HG03025 (cell line): Measurements from ENCODE around the gene SIRT5.

Experiments
- ATAC-seq: cut with Tn5 transposase; IDR thresholded peaks from one replicate; pipeline ENCODE4 v1.9.1; 2021; ENCODE audit warnings: mild to moderate bottlenecking, moderate library complexity; ENCODE audit not compliant: unreplicated experiment, low FRiP score

Gene SIRT5

DNA sequence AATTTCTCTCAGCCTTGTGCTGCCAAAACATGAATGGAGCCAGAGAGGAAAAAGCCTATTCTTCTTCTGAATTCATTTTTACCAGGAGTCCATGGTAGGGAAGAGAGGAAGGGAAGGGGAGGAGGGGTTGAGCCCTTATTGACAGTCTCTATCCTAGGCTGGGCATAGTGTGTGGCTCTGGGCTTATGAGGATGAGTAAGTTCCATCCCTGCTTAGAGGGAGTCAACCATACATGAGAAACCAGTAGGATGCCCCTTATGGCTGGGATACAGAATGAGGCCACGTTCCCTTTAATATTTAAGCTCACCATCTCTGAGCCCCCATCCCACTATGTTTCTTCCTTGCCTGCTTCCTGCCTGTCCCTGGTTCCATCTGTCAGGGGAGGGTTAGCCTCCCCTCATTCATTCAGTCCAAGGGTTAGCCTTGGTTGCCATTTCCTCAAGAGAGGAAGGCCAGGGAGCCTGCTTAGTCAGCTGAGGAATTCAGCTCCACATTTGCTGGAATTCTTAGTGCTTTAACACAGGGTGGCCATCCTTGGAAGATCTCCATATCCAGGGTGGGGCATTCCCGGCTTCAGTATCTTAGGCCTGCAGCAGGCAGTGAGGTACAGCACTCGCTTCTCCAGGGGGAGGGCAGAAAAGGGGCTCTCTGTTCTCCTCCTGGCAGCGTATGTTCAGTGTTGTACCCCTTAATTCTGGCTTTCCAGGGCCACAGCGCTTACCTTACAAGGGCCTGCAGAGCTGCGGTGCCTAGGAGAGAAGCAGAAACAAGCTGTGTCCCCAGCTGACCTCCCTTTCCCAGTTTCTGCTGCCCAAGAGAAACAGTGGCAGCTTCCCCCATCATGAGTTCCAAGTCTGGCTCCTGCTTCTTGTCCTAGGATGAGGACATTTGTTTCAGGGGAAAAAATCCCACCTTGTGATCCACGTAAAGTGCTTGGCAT is 12.5 kb downstream of the SIRT5 start:
- no peak for ATAC-seq

DNA sequence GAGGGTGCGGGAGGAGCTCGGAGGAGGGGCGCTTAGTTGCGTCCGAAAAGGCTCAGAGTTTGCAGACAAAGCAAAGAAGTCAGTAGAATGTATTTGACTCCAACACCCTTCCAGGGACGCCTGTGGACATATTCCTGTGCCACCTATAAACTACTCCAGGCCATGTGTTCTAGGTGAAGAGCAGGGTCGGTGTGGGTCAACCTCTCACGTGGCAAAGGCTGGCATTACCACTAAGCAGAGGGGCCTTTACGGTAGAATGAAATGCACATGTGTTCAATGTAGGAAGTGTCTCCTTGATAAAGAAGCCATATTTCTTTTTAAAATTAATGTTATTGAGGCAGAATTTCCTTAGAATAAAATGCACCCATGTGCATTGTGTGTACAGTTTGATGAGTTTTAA is 15.4 kb downstream of the SIRT5 start:
- ATAC-seq = no peak

DNA sequence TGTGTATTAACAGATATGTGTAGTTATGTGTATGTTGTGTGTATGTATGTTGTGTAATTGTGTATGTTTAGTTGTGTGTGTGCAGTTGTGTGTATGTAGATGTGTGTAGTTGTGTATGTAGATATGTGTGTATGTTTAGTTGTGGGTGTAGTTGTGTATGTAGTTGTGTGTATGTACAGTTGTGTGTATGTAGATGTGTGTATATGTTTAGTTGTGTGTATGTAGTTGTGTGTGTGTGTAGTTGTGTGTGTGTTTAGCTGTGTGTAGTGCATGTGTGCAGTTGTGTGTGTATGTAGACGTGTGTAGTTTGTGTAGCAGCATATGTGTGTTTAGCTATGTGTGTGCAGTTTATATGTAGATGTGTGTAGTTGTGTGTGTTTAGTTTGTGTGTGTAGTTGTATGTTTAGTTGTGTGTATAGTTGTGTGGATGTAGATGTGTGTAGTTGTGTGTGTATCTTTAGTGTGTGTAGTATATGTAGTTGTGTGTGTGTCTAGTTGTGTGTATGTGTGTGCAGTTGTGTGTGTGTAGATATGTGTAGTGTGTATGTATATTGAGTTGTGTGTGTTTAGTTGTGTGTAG is 16.3 kb downstream of the SIRT5 start:
- ATAC-seq = no peak

DNA sequence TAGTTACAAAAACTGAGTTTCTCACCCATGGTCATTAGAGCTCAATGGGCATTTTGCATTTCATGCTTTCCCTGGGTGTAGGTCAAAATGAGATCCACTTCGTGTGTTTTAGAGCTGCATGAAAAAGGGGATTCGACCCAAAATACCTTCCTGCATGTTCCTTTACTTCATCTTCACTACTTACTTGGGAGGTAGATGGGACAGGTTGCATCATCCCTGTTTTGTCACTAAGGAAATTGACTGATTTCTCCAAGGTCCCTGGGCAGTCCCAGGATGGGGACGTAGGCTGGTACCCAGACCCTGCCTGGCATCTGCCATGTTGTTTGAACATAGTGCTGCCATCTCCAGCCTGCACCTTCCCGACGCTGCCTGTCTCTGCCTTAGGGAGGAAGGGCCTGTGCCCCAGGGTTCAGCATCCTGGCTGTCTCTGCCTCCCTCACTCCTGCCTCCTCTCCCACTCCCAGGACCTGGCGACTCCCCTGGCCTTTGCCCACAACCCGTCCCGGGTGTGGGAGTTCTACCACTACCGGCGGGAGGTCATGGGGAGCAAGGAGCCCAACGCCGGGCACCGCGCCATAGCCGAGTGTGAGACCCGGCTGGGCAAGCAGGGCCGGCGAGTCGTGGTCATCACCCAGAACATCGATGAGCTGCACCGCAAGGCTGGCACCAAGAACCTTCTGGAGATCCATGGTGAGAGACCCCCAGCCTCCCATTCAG is 17.0 kb downstream of the SIRT5 start:
- no peak for ATAC-seq

DNA sequence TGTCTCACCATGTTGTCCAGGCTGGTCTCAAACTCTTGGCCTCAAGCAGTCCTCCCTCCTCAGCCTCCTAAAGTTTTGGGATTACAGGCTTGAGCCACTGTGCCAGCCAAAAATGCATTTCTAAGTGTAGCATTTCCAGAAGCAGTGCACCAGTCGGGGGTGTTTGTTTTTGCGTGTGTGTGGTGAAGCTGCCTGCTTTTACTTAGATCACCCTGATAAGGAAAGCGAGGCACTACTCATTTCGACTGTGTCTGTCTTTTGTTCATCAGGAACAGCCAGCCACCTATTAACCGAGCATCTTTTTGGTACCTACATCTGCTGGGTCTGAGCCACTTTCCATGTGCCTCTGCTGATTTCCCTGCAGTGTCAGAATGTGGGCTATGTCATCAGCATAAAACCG is 18.7 kb downstream of the SIRT5 start:
- ATAC-seq = no peak

DNA sequence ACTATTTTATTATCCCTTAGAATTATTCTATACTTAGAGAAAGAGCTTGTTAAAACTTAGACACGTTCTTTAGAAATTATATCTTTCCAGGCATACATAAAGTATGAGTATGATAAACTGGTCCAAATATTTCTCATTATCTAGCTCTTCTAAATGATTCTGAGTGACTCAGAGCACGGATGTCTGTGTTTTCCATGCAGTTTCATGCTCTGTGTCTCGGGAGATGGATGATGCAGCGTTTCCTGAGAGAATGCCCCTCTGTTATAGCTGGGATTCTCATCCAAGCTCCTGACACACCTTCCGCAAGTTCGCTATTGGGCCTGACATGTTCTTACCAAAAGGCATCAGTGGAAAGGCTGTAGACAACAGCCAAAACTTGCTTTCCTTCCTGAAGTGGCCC is 19.3 kb downstream of the SIRT5 start:
- no peak for ATAC-seq

DNA sequence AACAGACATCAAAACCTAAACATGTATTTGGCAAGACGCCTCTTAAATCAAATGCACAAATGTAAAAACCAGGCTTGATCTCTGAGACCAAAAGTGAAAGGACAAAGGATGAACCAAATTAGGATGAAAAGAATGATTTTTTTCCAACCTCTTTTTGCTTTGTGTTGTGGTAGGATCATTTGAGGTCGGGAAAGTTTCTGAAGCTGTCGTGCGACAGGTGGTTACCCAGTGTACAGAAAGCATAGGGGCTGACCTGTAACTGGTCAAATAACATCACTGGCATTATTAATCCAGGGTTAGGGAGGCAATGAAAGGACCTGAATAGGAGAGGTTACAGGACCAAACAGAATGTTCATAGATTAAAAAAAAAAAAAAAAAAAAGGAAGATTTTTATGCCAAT is 22.7 kb downstream of the SIRT5 start:
- ATAC-seq = no peak

DNA sequence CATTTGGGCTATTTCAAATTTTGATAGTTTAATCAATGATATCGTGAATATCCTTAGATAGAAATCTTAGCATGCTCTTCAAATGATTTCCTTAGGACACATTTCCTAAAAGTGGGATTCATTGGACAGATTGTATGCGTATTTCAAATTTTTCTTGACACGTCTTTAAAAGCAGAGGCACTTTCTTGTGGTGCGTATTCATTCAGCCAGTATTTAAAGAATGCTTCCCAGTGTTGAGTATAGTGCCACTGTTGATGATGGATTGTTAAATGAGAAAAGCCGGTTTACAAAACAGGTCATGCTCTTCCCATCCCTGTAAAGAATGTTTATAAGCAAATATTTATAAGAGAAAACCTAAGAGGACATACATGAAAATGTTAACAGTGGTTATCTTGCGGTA is 25.6 kb downstream of the SIRT5 start:
- ATAC-seq = no peak

DNA sequence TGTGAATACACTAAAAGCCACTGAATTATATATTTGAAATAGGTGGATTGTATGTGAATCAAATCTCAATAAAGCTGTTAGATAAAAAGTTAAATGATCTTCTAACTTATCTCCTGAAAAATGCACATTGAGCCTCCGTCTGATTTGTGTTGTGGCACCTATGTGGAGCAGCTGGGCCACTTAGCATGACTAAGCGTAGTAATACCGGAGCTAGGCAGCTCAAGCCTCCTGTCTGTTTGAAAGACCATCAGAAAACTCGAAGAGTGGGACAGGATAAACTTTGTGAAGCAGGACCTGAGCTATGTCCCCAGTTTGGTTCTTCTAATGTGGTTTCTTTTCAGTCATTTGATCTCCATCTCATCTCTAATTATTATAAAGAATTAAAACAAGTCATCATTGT is 29.7 kb downstream of the SIRT5 start:
- no peak for ATAC-seq

DNA sequence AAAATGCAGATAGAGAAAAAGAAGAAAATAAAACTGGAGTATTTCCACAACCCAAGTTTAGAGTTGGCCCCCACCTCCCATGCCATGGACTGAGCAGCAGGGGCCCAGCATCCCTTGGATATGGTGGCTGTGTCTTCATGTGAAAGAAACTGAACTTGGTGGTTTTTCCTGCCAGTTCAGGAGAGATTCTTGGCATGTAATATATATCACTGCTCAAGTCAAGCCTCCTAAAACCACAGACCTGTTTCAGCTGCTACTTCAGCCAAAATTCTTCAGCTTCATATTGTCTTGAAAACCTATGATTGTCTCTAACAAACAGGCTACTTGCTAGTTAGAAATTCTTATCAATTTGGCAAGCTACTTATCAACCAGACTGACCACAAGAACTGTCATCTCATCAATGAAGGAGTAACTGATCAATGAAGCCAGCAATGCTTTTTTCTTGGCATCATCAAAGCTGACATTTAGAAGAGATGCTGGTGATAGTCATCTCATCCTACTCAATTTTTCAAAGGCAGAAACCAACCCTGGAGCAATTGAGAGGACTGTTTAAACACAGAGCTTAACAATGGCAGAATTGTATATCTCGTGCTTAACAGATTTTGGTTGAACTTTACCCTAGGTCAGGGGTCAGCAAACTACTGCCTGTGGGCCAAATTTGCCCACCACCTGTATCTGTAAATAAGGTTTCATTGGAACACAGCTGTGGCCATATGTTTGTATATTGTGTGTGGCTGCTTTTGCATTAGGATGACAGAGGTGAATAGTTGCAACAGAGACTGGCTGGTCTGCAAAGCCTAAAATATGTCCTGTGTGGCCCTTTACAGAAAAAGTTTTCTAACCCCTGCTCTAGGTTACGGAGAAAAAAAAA is 30.4 kb downstream of the SIRT5 start:
- ATAC-seq = no peak

DNA sequence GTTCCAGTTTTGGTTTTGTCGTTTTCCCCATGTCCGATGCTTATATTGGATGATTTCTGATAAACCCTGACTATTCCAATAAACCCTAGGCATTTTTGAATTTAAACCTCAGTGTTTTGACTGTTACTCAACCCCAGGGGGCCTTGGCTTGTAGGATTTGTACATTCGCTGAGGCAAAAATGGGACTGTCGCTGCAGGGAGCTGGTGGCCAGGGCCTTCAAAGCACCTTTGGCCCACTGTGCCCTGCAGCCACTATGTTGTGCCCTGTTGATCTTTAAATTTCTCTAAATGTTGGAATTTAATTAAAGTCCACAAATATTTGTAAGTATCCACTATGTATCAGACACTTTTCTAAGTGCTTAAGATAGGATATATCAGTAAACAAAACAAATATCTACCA is 31.2 kb downstream of the SIRT5 start:
- ATAC-seq = no peak

DNA sequence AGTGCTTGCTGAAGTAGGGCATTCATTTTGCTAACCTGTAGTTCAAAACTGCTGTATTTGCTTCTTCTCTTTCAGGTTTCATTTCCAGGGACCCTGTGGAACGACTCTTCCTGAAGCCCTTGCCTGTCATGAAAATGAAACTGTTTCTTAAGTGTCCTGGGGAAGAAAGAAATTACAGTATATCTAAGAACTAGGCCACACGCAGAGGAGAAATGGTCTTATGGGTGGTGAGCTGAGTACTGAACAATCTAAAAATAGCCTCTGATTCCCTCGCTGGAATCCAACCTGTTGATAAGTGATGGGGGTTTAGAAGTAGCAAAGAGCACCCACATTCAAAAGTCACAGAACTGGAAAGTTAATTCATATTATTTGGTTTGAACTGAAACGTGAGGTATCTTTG is 37.3 kb downstream of the SIRT5 start:
- no peak for ATAC-seq

DNA sequence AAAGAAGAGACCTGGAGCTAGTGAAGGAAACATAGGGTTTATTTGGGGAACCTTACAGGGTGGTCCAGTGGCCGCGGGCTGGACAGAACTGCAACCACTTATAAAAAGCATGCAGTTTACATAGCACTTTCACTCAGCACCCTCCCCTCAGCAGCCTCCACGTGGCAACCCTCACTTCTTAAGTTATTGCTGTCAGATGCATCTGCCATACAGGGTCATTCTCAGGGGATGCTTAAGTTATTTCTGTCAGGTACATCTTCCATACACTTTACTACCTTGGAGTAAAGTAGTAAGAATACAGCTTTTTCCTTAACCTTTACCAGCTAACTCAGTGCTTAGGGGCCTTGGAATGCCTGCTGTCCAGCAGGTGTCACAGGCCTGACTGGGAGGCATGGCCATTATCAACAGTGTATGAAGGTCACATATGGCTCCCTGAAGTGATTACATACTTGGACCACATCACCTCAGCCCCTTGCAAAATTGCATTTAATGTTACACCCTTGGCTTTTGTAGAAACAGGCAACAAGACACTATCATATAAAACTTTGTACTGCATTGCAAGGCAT is 38.7 kb downstream of the SIRT5 start:
- no peak for ATAC-seq

DNA sequence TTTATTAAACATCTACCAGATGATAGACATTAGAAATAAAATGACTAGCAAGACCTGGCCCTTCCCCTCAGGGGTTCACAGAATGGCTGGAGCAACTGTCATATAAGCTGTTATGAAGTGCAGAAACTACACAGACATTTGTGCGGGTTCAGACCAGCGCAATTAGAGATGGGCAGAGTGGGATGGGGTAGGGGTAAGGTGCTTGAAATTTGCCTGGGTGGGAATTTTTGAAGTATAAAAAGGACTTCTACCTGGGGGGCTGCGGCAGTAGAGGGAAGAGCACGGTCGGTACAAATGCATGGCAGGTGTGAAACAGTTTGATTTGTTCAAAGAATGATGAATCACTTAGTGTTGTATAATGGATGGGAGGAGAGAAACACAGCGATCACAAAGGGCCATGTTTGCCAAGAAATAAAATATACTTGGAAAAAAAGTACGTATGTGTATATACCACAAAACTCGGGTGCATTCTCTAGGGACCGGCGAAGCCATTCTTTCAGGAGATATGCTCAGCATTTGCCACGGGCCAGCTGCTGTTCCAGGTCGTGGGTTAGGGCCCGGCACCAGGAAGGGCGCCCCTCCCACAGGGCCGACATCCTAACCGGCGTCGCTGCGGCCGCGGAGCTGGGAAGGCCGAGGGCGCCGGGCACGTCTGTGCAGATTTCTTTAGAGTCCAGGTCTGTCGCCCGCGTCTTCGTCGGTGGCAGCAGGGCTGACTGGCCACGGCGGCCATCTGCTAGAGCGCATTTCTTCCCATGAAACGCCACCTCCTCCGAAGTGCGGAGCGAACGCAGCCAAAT is 39.9 kb downstream of the SIRT5 start:
- peak; percentile 22 for ATAC-seq

DNA sequence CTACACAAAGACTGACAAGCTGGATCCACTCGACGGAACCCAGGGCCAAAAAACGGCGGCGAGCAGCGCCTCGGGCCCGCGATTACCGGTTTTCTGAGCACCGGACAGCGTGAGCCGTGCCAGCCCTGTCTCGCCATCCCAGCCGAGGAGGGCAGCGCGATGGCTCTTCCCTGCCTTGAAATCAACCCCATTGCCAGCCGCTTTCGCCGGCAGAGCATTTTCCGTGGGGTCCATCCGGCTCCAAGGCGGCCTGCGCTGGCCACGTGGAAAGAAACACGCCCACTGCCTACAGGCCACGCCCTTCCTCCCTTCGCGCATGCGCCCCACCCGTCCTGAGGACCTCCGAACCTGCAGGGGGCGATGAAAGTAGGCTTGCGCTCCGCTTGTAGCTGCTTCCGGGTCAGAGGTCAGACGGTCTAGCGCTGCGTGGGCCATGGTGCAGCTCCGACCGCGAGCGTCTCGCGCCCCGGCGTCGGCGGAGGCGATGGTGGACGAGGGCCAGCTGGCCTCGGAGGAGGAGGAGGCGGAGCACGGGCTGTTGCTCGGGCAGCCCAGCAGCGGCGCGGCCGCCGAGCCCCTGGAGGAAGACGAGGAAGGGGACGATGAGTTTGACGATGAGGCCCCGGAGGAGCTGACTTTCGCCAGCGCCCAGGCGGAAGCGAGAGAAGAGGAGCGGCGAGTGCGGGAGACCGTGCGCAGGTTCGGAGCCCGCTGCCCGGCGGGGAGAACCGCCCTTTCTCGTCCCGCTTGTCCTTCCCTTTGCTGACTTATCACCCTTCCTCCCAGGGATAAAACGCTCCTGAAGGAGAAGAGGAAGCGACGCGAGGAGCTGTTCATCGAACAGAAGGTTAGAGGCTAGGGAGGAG is 40.8 kb downstream of the SIRT5 start, which contains the start of gene NOL7:
Gene NOL7, plus strand, starts transcription at position 410 of the 866 bp plus-strand sequence. Its CDS starts 24 bp downstream, at position 434.
- peak; percentile 81 for ATAC-seq

DNA sequence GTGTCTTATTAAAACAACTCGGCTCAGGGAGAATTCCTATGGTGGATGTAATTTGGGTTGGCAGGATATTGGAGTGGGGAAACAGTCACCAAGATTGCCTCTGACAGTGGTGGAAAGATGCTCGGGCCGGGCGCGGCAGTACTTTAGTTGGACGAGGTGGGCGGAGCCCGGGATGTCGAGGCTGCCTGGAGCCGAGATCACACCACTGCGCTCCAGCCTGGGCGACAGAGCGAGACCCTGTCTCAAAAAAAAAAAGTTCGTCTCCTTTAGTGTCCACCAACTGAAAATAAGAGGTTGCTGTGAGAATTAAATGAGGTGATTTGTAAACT is 41.4 kb downstream of the SIRT5 start:
- ATAC-seq = no peak

DNA sequence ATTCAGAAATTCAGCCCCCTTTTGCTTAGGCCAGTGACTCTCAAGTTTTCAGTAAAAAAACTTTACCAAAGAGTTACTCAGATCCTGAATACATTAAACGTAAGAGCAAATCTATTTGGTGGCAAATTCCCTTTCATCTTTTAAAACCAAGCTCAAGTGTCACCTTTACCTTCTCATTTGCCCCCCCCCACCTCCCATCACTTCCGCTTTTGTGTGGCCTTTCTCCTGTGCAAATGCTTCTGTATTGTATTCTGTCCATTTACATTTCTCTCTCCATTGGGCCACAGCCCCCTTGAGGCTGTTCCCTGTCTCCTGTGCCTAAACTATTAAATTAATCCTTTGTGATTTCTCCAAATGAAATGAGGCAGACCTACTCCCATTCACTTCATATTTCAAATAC is 42.7 kb downstream of the SIRT5 start:
- ATAC-seq = no peak

DNA sequence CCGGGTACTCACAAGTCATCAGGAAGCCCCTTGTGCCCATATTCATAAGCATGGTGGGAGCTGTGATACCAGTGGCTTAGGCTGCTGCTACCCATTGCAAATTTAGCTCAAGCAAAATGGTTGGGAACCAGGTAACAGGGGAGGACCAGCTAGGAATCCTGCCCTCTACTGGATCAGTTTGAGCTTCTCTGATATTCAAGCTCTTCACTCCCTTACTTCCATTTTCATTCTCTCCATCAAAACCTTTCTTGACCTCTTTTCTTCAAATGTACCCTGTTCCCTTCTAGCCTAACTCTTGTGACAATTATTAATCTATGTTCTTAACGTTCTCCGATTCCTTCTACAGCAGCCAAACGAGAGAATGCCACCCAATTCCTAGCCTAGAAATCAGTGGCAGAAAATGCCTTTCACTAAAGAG is 50.5 kb downstream of the SIRT5 start:
- ATAC-seq = no peak
